Nephron progenitor cell (in vitro differentiated cells): ENCODE results near the gene ZNF488.
A peak's percentile ranks its signal among the peaks of the same experiment; 100 is the strongest.

Experiments used
- DNase-seq: peaks from one replicate; pipeline ENCODE4 v3.0.0; 2021
- H3K27ac Mint-ChIP-seq: 2 replicates; pipeline ENCODE4 v1.8.0; 2021; ENCODE audit warnings: mild to moderate bottlenecking, moderate library complexity, mixed read lengths
- H3K27me3 Mint-ChIP-seq: 2 replicates; pipeline ENCODE4 v1.8.0; 2021; ENCODE audit warnings: mild to moderate bottlenecking, low read depth, mixed read lengths; ENCODE audit not compliant: poor library complexity
- H3K36me3 Mint-ChIP-seq: 2 replicates; pipeline ENCODE4 v1.8.0; 2021; ENCODE audit warnings: low read depth, mixed read lengths
- H3K4me1 Mint-ChIP-seq: 2 replicates; pipeline ENCODE4 v1.8.0; 2021; ENCODE audit warnings: mixed read lengths
- H3K4me3 Mint-ChIP-seq: 2 replicates; pipeline ENCODE4 v1.8.0; 2021; ENCODE audit warnings: mild to moderate bottlenecking, moderate library complexity, mixed read lengths
- H3K9me3 Mint-ChIP-seq: 2 replicates; pipeline ENCODE4 v1.8.0; 2021; ENCODE audit warnings: mild to moderate bottlenecking, moderate library complexity, mixed read lengths
- TF ChIP-seq, protein P1 (sequence below): fragments of 200-600 bp; sonication (generic); IDR thresholded peaks from 2 replicates; pipeline ENCODE4 v1.5.0; 2021; ENCODE audit warnings: antibody characterized with exemption

ZNF488 gene

DNA sequence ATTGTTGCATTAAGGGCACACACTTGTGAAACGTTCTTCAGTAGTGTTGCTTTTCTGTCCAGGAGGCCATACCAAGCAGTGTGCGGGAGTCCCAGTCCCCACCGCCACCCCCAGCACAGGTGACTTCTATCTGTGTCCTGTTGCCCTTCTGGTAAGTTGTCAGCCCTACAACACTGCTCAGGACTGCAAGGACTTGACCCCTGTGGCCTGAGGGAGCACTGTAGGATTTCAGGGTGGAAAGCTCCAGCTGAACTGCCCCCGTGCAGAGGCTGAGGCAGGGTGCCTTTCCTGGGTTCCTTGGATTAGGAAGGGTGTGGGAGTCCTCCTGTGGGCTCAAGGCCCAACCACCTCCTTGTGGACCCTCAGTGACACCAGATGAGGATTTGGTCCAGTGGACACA is 26.8 kb upstream of the ZNF488 start:
- TF ChIP-seq, protein P1, sequence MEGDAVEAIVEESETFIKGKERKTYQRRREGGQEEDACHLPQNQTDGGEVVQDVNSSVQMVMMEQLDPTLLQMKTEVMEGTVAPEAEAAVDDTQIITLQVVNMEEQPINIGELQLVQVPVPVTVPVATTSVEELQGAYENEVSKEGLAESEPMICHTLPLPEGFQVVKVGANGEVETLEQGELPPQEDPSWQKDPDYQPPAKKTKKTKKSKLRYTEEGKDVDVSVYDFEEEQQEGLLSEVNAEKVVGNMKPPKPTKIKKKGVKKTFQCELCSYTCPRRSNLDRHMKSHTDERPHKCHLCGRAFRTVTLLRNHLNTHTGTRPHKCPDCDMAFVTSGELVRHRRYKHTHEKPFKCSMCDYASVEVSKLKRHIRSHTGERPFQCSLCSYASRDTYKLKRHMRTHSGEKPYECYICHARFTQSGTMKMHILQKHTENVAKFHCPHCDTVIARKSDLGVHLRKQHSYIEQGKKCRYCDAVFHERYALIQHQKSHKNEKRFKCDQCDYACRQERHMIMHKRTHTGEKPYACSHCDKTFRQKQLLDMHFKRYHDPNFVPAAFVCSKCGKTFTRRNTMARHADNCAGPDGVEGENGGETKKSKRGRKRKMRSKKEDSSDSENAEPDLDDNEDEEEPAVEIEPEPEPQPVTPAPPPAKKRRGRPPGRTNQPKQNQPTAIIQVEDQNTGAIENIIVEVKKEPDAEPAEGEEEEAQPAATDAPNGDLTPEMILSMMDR: no peak
- DNase-seq: no peak
- Mint-ChIP-seq H3K4me1 (peaks cover 11% of the 10 kb centered on the region), H3K27me3 (peaks cover 4% of the 10 kb centered on the region), H3K4me3 (no peak overlapping the region), H3K36me3 (no peaks in the 10 kb centered on the region), H3K9me3 (no peaks in the 10 kb centered on the region), H3K27ac (no peak overlapping the region)

DNA sequence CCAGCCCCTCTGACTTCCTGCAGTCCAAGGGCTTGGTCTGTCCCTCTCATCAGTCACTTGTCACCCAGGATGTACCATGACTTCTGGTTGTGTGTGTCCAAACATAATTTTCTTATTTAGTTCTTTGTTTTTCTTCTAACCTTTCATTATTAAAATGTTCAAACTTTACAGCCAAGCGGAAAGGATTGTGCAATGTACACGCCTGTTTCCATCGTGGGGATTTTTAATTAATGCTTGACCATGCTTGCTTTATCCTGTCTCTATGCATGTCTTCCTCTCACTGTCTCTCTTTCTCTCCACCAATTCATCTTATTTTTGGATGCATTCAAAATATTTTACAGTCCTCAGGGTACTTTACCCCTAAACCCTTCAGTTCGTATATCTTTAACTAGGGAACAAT is 26.2 kb upstream of the ZNF488 start:
- Mint-ChIP-seq H3K27me3 (peaks cover 4% of the 10 kb centered on the region), H3K9me3 (no peaks in the 10 kb centered on the region), H3K36me3 (no peaks in the 10 kb centered on the region), H3K4me3 (no peak overlapping the region), H3K27ac (no peak overlapping the region), H3K4me1 (peaks cover 11% of the 10 kb centered on the region)
- TF ChIP-seq, protein P1: no peak
- DNase-seq: no peak

DNA sequence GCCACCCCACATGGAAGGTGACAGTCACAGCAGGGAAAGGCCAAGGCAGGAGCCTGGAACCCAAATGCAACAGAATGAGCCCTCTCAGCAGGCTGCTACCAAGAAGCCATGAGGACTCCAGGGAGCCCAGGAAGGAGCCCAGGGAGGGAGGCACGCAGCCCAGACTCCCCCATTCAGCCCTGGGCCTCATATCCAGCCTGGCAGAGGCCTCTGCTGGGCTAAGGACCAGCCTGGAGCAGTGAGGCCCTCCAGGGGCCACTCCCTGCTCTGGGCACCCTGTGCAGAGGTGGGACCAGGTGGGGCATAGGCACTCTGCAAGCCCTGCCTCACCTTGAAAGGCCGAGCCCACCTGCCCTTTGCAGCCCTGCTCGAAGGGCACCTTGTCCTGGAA is 25.8 kb upstream of the ZNF488 start:
- TF ChIP-seq, protein P1: no peak
- no peak for DNase-seq
- Mint-ChIP-seq H3K27me3 (peaks cover 4% of the 10 kb centered on the region), H3K4me3 (no peak overlapping the region), H3K36me3 (no peaks in the 10 kb centered on the region), H3K9me3 (no peaks in the 10 kb centered on the region), H3K27ac (no peak overlapping the region), H3K4me1 (peaks cover 11% of the 10 kb centered on the region)

DNA sequence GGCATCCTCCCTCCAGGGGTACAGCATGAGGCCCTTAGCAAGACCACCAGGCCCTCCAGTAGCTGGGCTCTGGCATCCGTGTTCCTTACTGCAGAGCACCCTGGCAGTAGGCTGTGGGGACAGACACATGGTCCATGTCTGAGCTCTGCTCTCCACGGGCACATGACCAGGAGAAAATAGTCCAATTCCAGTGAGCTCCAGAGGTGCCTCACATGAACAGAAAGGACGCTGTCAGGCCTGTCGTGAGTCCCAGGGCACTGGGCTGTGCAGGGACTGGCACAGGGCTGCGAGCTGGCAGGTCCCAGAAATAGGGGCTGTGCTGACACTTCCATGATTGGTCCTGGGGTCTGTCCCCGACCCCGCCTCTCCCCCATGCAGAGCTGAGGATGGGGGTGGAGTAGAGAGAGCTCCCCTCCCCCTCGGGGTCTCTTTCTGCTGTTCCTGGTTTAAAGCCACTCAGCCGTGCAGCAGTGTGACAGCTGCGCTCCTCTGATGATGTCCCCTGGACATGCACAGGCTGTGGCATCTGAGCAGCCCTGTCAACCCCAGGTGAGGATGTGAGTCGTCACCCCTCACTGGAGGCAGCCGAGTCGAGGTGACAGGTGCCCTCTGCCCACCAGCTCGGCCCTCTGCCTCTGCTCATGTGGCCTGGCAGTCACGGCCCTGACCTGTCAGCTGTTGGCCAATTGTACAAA is 25.2 kb upstream of the ZNF488 start:
- Mint-ChIP-seq H3K9me3 (no peaks in the 10 kb centered on the region), H3K36me3 (no peaks in the 10 kb centered on the region), H3K4me1 (peaks cover 11% of the 10 kb centered on the region), H3K27me3 (peaks cover 4% of the 10 kb centered on the region), H3K4me3 (no peak overlapping the region), H3K27ac (no peak overlapping the region)
- DNase-seq: peak; percentile 19
- TF ChIP-seq, protein P1: no peak

DNA sequence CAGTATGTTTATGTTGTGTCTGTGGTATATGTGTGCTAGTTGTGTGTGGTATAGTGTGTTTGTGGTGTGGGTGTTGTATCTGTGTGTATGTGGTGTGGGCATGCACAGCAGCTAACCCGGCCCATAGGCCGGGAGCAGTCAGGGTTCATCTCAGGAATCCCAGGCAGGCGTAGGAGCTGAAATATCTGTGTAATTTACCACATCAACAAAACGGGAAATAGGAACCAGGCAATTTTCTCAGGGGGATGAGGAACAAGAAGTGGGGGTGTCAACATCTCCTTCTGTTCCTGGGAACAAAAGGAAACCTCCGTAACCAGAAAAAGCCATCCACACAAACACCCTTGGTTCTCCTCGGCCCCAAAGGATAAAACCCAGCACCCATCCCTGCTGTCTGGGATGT is 24.5 kb upstream of the ZNF488 start:
- DNase-seq: no peak
- TF ChIP-seq, protein P1: no peak
- Mint-ChIP-seq H3K9me3 (no peaks in the 10 kb centered on the region), H3K4me1 (peaks cover 16% of the 10 kb centered on the region), H3K4me3 (no peak overlapping the region), H3K27me3 (no peaks in the 10 kb centered on the region), H3K36me3 (no peaks in the 10 kb centered on the region), H3K27ac (no peak overlapping the region)
